IMR-90 (cell line): Measurements from ENCODE around the gene CYB5D1.

Experiments used
- CEBPB ChIP-seq: IDR thresholded peaks from 2 replicates; pipeline ENCODE4 v1.6.1; 2012; ENCODE audit warnings: low read depth, low read length, improper control_type of control experiment
- CTCF ChIP-seq: conservative IDR thresholded peaks from 2 replicates; pipeline ENCODE4 v1.5.1; 2012; ENCODE audit warnings: mild to moderate bottlenecking, low read depth, low read length, improper control_type of control experiment
- POLR2A ChIP-seq: IDR thresholded peaks from 2 replicates; pipeline ENCODE4 v1.6.1; 2012; ENCODE audit warnings: mild to moderate bottlenecking, low read depth, low read length

GRCh38 chr17:7846063-7846735 lies 11.6 kb upstream of the CYB5D1 start:
- TF ChIP-seq CEBPB (no peak), CTCF (no peak), POLR2A (no peak)
